ENCODE measurements around the gene PLCD3.

Gene PLCD3

GRCh38 chr17:45101883-45102811 lies 30.2 kb downstream of the PLCD3 start:
- DNase-seq (ENCODE audit: low spot score) = no peak

GRCh38 chr17:45101546-45101882 lies 30.8 kb downstream of the PLCD3 start:
- DNase-seq (ENCODE audit: low spot score) = no peak

GRCh38 chr17:45098869-45099616 lies 33.3 kb downstream of the PLCD3 start:
- DNase-seq (ENCODE audit: low spot score) = peak; percentile 53

GRCh38 chr17:45098081-45098868 lies 34.0 kb downstream of the PLCD3 start:
- DNase-seq (ENCODE audit: low spot score) = no peak

GRCh38 chr17:45096926-45097325 lies 35.4 kb downstream of the PLCD3 start:
- DNase-seq (ENCODE audit: low spot score) = no peak

- peak; percentile 50 for DNase-seq (ENCODE audit: low spot score)
These were observed 36.2 kb downstream of the PLCD3 start for GRCh38 chr17:45096141-45096540.

GRCh38 chr17:45093444-45094110 lies 38.7 kb downstream of the PLCD3 start:
- no peak for DNase-seq (ENCODE audit: low spot score)

- DNase-seq (ENCODE audit: low spot score) = peak; percentile 93
These were observed 39.3 kb downstream of the PLCD3 start for GRCh38 chr17:45092911-45093430.

GRCh38 chr17:45091778-45092425 lies 40.4 kb downstream of the PLCD3 start:
- DNase-seq (ENCODE audit: low spot score) = no peak

- DNase-seq (ENCODE audit: low spot score) = no peak
These were observed 41.6 kb downstream of the PLCD3 start for GRCh38 chr17:45090711-45091110.

- no peak for DNase-seq (ENCODE audit: low spot score)
These were observed 43.6 kb downstream of the PLCD3 start for GRCh38 chr17:45088741-45089140.

- DNase-seq (ENCODE audit: low spot score) = no peak
These were observed 44.3 kb downstream of the PLCD3 start for GRCh38 chr17:45087978-45088377.

GRCh38 chr17:45087504-45087975 lies 44.8 kb downstream of the PLCD3 start:
- DNase-seq (ENCODE audit: low spot score) = no peak

- DNase-seq (ENCODE audit: low spot score) = no peak
These were observed 45.3 kb downstream of the PLCD3 start for GRCh38 chr17:45086865-45087503.

- no peak for DNase-seq (ENCODE audit: low spot score)
These were observed 45.9 kb downstream of the PLCD3 start for GRCh38 chr17:45086391-45086790.

GRCh38 chr17:45081047-45081703 lies 51.1 kb downstream of the PLCD3 start:
- no peak for DNase-seq (ENCODE audit: low spot score)

GRCh38 chr17:45077643-45078042 lies 54.7 kb downstream of the PLCD3 start:
- DNase-seq (ENCODE audit: low spot score) = no peak

GRCh38 chr17:45073414-45074070 lies 58.8 kb downstream of the PLCD3 start:
- DNase-seq (ENCODE audit: low spot score) = no peak

GRCh38 chr17:45070809-45071208 lies 61.5 kb downstream of the PLCD3 start:
- no peak for DNase-seq (ENCODE audit: low spot score)

Measured in kidney capillary endothelial cell (primary cell).